Measurements from ENCODE around the gene PTPN3. TPM values are rescaled to one million over a fixed set of nuclear protein-coding genes. Genes with fewer than 3 reads are reported as not detected.

Gene PTPN3
- 1 to 10 TPM; 3.1 to 9.0 (median 5.7) TPM for total RNA-seq

GRCh38 chr9:109498195-109499092, at the start of gene PTPN3:
Gene PTPN3, minus strand, starts transcription at chr9:109498307. Its CDS starts 34,873 bp downstream, at chr9:109463434.
- TF ChIP-seq CTCF (IDR thresholded peaks at IDR 0.05; ENCODE audit: low read depth), result no peak

DNA sequence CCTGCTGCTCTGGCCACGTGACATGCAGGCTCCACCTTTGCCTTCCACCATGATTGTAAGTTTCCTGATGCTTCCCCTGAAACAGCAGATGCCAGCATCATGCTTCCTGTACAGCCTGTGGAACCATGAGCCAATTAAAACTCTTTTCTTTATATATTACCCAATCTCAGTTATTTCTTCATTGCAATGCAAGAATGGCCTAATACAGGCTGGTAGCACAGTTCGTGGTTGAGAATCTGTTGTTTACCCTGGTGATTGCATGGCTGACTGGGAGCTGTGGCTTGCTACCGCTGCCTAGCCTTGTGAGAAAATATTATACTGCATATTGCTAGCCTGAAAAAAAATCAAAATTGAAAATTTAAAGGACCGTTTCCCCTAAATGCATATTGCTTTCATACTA, 44.8 kb upstream of the PTPN3 start:
- TF ChIP-seq CTCF (IDR thresholded peaks at IDR 0.05; ENCODE audit: low read depth), result no peak

DNA sequence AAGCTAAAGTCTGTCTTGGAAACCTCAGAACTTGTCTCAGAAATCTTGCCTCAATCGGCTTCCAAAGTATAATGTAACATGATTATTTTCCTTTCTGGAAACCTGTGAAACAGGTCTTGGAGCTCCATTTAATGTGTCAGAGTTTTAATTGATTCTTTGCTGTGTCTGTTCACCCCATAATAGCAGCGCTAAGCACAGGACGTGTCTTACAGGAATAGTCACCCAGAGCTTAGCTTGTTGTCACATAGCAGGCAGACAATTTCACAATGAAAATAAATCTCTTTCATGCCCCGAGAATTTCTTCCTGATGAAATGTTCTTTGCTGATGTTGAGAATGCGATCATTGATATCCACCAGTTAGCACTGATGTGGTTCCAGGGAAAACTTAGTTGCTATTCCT, 40.2 kb upstream of the PTPN3 start:
- TF ChIP-seq CTCF (IDR thresholded peaks at IDR 0.05; ENCODE audit: low read depth), result no peak

DNA sequence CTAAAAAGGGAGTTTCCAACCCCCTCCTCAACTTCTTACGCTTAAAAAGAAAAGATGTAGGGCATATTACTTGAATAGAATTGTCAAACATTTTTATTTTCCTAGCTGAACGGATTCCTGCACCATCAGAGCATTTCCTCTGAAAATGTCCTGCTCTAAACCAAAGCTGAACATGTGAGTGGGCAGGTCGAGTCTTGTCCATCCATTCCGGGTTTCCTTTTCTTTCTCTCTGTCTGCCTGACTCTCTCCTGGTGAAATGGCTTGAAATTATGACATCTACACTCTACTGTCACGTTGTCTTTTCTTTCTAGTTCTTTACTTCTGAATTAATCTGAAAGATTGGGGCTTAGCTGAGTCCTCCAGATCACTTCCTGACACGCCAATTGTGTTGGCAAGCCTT, 39.2 kb upstream of the PTPN3 start:
- no peak for TF ChIP-seq CTCF (IDR thresholded peaks at IDR 0.05; ENCODE audit: low read depth)

- no peak for TF ChIP-seq CTCF (IDR thresholded peaks at IDR 0.05; ENCODE audit: low read depth)
Measured at GRCh38 chr9:109536859-109537258, 38.8 kb upstream of the PTPN3 start.

- TF ChIP-seq CTCF (IDR thresholded peaks at IDR 0.05; ENCODE audit: low read depth), result no peak
Measured at GRCh38 chr9:109535365-109535764, 37.3 kb upstream of the PTPN3 start.

DNA sequence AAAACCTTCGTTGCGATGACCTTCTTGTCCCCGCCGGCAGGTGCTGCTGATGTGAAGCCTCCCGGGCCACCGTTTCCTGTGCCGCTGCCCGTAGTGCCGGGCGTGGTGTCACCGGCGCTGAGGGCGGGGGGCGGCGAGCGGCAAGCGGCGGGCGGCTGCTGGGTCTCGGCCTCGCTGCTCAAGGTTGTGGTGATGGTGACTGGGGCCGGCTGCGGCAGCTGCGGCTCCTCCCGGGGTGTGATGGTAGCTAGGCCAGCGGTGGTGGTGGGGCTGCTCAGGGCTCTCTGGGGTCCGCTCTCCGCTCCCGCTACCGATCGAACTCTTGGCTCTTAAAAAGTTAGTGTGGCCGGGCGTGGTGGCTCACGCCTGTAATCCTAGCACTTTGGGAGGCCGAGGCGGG, 36.0 kb upstream of the PTPN3 start:
- no peak for TF ChIP-seq CTCF (IDR thresholded peaks at IDR 0.05; ENCODE audit: low read depth)
